HG02981 (cell line): ENCODE data around the gene RNF213.

Experiments
- ATAC-seq: cut with Tn5 transposase; IDR thresholded peaks from one replicate; pipeline ENCODE4 v1.9.1; 2021; ENCODE audit warnings: mild to moderate bottlenecking, moderate library complexity; ENCODE audit not compliant: unreplicated experiment

Gene RNF213

DNA sequence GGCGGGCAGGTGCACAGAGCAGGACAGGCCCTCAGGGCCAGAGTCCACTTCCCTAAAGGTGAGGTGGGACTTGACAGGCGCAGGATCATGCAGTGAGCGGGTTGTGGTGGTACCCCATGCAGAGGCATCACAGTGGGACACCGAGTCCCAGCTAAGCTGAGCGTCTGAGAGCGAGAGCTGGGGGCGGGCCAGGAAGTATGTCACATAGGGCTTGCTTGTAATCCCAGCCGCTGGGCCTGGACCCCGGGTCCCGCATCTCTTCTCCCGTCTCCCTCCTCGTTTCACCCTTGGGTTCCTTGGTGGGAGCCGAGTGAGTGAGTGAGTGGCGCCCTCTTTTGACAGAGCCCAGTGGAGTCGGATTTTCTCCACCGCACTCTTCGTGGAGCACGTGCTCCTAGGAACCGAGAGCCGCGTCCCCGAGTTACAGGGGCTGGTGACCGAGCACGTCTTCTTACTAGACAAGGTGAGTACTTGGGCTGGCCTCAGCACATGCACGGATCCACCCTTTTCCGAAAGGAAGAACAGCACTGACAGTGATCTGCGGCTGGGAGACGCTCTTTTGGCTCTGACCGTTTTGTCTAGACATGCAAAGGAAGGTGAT, 103.5 kb downstream of the RNF213 start:
- ATAC-seq = no peak

DNA sequence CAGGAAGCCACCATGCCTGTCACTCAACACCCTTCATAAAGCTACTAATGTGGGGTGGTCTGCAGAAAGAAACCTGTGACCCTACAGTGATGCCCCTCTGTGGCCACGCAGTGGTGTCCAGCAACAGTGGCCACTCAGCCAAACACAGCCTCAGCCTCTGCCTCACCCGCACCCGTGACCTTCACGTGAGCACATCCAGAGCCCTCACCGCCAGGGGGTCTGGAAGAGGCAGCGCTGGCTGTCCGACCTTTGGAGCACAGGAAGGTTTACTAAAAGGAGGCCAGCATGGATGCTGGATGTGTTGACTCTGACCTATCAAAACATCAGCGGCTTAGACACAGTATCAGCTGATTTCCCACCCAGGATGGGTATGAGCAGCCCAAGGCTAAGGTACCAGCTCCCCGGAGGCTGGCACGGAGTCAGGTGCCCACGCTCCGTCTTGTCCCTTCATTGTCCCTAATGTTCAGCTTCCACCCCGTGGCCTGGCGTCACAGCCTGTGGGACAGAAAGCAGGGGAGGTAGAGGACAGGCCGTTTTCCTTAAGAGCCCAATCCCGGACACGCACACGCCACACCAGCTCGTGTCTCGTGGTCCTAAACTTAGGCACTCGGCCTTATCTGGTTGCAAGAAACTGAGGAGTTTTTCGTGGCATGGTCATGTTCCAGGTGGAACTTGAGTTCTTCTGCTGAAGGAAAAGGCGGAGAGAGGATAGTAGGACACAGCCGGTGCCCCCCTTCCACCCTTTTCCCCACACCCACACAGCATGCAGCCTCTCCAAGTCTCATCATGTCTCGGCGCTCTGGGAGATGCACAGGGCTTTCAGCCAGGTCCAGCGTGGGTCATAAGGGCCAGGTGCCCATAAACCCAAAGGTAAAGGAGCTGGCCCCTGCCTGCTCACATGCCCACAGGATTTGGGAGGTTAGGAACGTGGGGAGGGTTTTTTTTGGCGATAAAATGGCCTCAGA, 104.6 kb downstream of the RNF213 start:
- no peak for ATAC-seq

DNA sequence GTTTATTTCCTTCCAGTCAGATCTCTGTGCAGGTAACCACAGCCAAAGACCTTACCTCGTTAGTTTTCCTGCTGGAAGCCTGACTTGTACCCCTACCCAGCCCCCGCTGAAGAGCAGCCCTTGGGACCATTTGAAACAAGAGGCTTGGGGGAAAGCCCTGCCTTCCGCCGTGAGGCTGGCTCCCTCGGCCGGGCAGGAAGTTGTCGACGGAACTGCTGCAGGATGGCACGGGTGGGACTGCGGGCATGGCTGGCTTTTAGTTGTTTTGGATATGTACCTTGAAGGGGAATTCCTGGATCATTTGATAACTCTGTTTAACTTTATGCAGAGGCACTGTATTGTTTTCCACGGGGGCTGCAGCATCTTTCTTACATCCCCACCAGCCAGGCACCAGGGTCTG, 105.3 kb downstream of the RNF213 start:
- no peak for ATAC-seq

DNA sequence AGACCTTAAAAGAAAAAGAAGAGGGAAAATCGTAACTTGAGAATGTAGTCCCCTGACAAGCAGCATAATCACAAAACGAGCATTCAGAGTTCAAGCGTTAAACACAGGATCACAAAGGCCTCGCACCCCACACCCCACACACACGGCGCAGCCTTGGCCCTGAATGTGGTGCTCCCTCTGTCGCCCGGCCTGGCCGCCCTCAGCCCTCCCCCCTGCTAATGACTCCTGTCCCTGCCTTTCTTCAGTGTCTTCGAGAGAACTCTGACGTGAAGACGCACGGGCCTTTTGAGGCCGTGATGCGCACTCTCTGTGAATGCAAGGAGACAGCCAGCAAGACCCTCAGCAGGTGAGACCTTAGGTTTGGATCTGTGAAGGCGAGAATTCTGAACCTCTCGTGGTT, 106.9 kb downstream of the RNF213 start:
- ATAC-seq = no peak

DNA sequence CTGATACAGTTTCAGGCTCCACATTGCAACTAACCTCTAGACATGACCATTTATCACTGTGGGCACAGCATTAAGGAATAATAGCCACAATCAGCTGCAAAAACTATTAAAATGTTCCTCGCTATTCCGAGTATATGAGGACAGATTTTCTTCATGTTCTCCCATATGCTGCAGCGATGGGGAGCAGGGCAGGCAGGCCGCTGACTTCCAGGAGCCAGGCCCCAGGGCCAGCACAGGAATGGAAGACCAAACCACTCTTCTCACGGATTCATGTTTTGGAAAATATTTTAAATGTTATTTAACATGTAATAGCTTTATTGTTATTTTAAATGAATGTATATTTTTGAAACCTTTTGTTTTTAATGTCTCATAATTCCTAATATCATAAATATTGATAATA, 110.5 kb downstream of the RNF213 start:
- ATAC-seq = no peak

DNA sequence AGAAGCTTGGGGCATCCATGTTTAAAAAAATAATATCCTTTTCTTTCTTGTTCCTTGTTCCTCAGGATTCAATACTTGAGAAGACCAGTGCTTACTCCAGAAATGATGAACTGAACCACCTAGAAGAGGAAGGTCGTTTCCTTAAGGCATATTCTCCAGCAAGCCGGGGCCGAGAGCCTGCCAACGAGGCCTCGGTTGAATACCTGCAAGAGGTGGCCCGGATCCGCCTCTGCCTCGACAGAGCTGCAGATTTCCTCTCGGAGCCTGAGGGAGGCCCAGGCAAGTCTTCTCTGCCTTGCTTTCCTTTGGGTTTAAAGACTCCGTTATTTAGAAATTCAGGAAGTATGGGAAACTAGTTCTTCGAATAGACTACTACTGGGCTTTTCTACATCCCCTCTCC, 111.8 kb downstream of the RNF213 start:
- no peak for ATAC-seq

DNA sequence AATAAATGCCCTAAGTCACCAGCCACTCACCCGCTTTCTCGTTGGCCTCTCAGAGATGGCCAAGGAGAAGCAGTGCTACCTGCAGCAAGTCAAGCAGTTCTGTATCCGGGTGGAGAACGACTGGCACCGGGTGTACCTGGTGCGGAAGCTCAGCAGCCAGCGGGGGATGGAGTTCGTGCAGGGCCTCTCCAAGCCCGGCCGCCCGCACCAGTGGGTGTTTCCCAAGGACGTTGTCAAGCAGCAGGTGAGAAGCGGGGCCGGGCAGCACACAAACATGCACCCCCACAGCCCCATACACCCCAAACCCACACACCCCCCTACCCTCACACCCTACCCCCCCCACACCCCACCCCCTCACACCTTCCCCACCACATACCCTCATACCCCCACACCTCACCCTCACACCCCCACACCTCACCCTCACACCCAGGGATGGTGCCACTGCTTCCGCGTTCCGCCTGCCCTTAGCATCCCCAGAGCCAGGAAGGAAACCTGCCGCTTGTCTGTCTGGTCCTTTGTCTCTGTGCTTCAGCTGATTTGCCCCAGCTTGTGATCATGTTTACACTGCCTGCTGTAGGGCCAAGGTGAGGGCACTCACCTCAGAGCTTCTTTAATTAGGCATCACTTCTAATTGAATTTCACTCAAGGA, 112.4 kb downstream of the RNF213 start:
- no peak for ATAC-seq

DNA sequence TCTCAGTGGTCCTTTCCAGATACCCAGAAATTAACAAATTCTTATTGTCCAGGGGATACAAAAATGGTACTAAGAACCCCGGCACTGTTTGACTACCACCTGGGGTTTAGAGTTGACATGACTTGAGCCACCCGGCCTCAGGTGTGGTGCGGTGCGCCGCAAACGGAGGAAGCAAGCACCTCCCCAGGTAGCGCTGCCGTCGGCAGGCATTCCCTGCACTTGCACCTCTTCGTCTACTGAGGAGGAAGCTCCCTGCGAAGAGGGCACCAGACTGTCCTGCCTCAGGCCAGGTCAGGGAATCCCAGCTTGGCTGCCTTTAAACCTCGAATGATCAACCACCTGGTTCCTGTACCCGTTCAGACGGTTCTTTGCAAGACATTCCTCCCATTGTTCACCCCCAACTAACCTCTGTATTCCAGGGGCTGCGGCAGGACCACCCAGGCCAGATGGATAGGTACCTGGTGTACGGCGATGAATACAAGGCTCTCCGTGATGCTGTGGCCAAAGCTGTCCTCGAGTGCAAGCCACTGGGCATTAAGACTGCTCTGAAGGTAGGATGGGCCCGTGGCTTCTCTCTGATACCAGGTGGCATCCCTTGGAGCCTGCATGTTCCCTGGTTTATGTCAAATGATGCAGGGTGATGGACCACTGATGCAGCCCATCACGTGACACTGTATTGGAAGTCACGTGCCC, 113.5 kb downstream of the RNF213 start:
- no peak for ATAC-seq

DNA sequence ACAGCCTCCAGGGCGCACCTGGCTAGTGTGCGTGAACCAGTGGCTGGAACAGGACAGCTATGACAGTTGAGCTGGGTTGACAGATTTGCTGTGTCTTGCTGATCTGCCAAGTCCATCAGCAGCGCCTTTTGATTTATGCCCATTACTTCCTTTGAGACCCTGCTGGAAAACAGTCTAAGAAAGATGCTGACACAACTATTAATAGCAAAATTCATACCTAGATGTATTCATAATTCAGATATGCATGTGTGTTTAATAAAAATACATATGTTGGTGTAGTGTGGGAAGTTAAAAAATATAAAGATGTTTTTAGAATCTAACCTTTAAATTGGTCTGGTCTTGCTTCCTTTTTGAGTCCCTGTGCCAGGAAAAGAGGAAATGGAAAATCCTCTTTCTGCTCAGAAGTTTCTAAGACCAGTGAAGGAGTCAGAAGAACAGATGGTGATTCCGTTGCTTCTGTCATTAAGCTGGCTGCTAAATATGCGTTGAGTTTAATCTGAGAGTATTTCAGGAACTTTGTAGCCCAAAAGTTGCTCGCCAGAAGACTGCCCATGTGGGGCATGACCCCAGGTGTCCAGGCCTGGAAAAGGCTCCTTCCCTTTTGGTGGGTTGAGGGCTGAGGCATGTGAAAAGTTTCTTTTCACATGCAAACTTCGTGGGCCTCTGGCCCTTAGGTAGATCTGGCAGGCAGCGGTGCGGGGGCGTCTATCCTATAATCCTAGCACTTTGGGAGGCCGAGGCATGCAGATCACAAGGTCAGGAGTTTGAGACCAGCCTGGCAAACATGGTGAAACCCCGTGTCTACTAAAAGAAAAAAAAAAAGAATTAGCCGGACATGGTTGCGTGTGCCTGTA, 114.3 kb downstream of the RNF213 start:
- no peak for ATAC-seq

DNA sequence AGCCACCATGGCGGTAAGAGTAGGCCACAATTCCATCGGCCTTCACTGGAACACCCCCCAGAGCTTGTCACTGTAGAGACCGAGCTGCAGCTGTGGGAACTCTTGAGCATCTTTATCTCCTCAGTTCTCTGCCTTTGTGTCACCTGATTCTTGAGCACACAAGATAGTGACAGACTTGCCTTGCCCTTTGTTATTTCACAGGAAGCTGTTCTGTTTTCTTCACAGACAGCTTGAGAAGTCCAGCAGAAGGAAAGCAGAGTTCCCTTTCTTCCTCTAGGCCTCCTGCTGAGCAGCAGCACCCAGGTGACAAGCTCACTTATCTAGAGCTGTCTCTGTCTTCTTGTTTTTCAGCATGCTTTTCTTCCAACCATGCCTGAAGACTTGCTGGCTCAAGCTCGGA, 115.9 kb downstream of the RNF213 start:
- no peak for ATAC-seq

DNA sequence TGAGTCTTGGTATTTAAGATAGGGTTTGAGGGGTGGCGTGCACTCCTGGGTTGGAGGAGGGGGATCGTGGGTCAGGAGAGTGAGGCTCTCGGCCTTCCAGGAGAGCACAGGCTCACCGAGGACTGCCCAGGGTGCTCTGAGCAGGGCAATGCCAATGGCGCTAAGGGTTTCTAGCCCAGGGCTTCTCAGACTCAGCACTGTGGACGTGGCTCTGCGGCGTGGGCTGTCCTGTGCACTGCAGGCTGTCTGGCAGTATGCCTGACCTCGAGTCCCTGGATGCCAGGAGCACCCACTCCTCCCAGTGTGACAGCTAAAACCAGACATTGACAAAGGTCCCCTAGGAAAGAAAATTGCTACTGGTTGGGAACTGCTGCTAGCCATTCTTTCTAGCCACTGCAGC, 117.1 kb downstream of the RNF213 start:
- no peak for ATAC-seq

DNA sequence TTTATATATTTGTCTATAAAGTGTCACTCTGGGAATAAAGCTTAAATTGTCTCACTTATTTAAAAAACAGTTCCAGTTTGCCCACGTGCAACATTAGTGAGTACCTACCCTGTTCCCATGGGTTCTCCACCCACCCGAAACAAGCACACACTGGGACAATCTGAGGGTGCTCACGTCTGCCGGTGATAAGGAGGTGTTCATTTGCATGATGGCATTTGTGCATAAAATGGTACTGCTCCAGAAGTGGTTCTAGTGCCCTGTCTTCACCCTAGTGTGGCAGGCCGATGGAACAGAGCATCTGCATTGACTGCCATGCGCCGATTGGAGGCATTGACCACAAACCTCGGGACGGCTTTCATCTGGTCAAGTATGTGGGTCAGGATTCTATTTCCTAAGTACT, 118.7 kb downstream of the RNF213 start:
- ATAC-seq = no peak

DNA sequence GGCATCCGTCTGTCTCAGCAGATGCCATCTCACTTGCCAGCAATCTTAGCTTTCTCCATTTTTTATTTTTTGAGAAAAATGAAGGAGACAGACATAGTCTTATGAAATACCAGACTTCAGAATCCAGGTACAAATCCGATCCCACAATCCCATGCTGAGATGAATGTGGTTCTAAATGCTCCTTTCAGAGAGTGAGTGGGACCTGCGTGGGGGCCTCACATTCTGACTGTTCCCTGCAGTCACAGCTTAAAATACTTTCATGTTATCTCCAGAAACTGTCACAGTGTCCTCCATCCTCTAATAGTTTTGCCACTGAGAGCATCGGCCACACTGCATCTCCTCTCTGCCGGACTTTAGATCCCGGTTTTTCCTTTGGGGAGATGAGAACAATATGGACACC, 119.4 kb downstream of the RNF213 start:
- ATAC-seq = no peak

DNA sequence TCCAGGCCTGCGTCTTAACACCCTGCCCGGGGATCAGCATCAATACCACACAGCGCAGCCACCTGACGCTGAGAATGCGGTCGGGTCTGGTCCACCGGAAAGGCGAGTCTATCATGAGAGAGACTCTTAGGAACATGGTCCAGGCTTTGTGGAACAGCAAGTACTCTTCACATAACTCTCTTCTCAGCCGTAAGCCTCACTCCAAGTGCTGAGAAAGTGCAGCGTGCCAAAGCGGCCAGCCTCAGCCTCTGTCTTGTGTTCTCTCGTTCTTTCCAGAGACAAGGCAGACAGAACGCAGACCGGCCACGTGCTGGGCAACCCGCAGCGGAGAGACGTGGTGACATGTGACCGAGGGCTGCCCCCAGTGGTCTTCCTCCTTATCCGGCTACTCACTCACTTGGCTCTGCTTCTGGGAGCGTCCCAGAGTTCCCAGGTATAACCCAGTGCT, 119.9 kb downstream of the RNF213 start:
- no peak for ATAC-seq

DNA sequence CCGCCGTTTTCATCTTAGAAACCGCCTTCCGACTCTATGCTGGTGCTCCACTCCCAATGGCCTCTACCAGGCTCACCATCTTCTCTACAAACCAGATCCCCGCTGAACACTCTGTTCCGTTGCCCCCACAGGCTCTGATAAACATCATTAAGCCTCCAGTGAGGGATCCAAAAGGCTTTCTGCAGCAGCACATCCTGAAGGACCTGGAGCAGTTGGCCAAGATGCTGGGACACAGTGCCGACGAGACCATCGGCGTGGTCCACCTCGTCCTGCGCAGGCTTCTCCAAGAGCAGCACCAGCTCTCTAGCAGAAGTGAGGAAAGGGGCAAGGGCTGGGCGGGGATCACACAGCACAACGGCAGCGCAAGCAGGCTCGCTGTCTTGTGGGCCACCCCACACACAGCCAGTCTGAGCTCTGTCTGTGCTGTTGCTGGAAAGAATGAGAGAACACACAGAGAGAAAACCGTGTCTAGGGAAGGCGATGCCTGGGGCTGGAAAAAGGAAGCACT, 120.8 kb downstream of the RNF213 start:
- ATAC-seq = no peak

DNA sequence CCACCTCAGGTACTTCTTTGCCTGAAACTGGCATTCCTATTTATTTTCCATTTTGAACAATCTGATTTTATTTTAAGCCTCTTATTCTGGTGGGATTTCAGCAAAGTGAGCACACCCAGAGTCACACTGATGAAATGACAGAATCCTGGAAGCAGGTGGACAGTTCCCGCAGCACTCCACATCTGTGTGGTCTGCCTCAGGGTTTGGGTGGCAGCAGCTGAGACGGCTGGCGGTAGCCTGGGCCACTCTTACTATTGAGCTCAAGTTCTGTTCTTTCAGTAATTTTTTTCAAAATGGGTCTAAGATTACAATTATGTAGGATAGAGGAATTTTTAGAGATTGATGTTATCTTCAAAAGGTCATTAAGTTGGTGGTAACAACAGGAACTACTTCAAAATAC, 121.8 kb downstream of the RNF213 start:
- no peak for ATAC-seq

DNA sequence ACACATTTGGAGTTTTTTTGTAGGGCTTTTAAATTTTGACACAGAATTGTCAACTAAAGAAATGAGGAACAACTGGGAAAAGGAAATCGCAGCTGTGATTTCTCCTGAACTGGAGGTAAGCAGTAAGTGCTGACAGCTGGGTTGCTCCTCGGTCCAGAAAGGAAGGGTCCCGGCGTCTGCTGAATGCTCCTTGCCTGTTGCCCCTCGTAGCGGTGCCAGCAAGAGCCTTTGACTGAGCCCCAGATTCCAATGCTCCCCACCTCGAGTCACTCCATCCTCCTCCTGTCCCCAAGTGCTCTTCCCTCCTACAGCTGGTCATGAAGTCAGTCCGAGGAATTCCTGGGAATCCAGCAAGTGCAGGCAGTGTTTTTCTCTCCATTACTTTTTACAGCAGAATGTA, 122.3 kb downstream of the RNF213 start:
- ATAC-seq = no peak

DNA sequence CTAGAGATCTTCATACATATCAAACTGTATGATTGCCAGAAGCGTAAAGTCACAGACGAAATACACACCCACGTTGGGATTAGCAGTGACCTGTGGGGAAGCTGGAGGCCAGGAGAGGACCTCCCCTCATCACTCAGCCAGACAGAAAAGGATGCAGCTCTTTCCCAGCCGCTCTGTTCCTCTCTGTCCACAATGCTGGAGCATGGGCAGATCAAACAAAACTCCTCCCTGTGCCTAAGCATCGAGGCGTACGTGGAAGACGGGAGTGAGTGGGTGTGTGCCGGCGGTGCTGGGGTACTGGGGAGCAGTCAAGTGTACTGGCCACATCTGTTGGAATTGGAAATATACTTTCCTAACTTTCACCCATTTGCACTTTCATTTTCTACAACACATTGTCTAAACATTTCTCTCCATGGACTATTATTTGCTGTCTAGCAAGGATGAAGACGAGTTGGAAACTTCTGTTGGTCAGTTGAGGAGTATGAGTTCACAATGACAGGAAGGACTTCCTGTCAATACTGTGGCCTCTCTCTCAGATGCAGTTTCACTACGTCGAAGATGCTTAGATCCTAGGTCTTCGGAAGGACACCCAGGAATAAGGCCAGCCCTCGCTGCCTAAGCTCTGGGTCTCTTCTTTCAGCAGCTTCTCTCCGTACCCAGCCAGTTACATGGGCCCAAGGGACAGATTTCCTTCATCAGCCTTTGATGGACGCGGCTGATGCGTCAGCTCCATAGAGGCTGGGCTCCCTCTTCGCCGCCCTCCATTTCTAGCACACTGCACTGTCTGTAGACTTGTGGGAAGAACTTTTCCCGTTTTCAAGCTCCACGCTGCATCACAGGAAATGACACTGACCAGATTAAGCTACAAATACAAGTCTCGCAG, 123.7 kb downstream of the RNF213 start:
- ATAC-seq = no peak

DNA sequence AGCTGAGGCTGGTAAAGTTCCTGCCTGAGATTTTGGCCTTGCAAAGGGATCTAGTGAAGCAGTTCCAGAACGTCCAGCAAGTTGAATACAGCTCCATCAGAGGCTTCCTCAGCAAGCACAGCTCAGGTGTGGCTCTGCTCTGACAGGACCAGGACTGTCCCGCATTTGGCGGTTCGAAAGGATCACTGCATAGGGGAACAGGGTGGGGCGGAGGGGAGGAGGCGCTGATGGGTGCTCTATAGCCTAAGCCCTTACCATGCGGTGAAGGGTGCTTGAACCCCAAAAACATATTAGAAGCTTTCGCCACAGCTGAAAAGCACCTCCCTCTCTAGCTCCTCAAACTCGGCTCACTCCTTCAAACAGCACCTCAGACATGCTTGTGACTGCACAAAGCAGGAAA, 124.4 kb downstream of the RNF213 start:
- ATAC-seq = no peak
